ENCODE data around the gene ADGRF1.

GRCh38 chr6:46985943-46986342 is 56.2 kb downstream of the ADGRF1 start:
- no peak for TF ChIP-seq POLR2AphosphoS5 (IDR thresholded peaks at IDR 0.05; ENCODE audit: low read depth)
- TF ChIP-seq CTCF (IDR thresholded peaks at IDR 0.05; ENCODE audit: insufficient read depth, low read length) = no peak
- TF ChIP-seq REST (IDR thresholded peaks at IDR 0.05; ENCODE audit: insufficient replicate concordance, low read depth) = no peak
- no peak for TF ChIP-seq GABPA (IDR thresholded peaks at IDR 0.05; ENCODE audit: low read depth)

Measured in HL-60 (cell line).